GM19328 (cell line): ENCODE measurements around the gene PKD1L1.
"Not testable (repeated sequence)": the region's sequence is repeated elsewhere in the genome, so short reads cannot be mapped to it uniquely, and the experiment has no call there.

ENCODE experiments used
- ATAC-seq: cut with Tn5 transposase; IDR thresholded peaks from one replicate; pipeline ENCODE4 v1.9.1; 2021; ENCODE audit warnings: mild to moderate bottlenecking, moderate library complexity; ENCODE audit not compliant: unreplicated experiment

The PKD1L1 gene

DNA sequence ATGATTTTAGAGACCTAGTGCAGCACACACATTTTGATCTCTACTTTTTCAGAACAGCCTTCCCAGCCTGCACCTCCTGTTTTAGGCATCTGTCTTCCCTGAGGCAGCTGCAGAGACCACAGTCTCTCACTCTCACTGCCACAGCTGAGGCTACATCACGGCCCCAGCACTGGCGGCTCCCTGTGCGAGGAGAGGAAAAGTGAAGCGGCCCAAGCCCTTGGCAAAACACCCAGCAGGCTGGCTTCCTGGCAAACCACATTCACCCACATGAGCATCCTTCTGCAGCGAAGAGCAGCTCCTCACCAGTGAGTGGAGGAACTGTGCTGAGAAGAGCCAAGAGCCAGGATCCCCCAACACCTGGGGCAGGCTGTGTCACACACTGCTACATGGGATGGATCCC, 17.2 kb upstream of the PKD1L1 start:
- no peak for ATAC-seq

DNA sequence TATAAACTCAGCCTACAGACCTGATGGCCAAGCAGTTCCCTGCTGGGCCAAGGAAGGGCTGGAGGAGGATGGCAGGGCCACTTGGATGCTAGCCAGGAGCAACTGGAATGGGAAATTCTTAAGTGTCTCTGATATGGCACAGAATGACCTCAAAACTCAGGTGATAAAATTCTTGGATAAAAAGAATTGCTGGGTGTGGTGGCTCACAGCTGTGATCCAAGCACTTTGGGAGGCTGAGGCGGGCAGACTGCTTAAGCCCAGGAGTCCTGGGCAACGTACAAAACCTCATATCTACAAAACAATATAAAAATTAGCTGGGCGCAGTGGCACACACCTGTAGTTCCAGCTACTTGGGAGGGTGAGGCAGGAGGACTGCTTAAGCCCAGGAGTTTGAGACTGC, 14.0 kb upstream of the PKD1L1 start:
- ATAC-seq, result no peak

DNA sequence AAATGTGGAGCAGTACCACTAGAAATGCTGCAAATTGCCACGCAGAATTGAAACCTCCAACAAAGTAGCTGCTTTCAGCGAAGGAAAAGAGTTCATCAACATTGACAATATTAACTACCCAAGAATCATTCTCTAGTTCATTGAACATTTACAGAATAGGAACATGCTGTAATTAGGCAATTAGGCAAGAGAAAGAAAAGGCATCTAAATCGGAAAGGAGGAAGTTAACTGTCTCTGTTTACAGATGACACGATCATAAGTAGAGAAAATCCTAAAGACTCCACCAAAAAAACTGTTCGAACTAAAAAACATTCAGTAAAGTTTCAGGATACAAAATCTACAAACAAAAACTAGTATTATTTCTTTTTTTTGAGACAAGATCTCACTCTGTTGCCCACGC, 8.9 kb upstream of the PKD1L1 start:
- ATAC-seq, result no peak

DNA sequence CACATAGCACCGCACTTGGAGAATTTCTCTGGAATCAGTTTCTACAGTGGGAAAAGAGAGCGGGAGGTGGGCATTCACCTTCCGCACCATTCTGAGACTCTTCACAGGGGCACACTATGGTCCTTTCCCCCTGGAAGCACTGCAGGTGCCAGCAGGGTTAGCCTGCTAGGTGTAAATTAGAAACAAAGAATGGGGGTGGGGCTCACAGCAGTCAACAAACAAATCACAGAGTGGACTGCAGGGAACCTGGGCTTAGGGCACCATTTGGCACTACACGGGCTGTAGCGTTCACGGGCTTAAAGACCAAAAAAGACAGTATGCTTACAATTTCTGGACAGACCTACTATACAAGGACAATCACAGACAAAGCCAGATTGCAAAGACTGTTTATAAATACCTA, 8.0 kb upstream of the PKD1L1 start:
- no peak for ATAC-seq

DNA sequence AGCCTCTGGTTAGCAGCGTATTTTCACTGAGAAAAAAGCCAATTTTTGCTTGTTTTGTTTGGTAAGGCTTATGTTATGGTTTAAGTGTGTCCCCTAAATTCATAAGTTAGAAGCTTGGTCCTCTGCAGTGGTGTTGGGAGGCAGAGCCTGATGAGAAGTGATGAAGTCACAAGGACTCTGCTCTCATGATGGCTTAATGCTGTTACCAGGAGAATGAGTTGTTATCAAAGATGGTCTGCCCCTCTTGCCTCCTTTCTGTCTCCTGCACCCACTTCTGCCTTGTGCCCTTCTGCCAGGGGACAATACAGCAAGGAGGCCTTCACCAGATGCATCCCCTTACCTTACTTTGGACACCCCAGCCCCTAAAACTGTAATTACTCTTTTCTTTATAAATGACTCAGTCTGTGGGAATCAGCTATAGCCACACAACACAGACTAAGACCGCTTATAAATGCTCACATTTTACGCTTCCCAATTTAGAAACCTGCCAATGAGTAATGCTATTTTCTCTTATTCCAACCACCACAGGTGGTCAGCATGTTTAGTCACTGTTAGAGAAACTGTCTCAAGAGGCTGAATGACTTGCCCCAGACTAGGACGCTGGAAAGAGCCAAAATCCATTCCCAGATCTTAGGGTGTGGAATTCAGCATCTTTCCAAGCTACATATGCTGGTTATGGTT, 6.1 kb upstream of the PKD1L1 start:
- ATAC-seq, result no peak

DNA sequence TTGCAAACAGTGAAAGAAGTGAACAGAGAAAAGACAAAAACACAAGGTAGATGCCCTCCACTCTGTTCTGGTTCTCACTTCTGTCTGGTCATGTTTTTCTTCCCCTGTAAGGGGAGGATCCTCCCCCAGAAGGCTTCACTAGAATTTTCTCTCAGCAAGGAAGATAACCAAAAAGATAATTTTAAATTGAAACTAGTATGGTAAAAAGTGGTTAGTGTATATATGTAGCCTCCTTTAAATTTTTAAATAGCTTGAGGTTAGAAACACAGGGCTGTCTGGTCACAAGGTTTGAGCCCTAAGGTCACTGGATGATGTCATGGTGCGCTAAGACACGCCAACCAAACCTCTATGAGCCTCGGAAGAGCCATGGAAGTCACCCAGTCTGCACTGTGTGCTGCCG, 5.6 kb upstream of the PKD1L1 start:
- ATAC-seq, result no peak

DNA sequence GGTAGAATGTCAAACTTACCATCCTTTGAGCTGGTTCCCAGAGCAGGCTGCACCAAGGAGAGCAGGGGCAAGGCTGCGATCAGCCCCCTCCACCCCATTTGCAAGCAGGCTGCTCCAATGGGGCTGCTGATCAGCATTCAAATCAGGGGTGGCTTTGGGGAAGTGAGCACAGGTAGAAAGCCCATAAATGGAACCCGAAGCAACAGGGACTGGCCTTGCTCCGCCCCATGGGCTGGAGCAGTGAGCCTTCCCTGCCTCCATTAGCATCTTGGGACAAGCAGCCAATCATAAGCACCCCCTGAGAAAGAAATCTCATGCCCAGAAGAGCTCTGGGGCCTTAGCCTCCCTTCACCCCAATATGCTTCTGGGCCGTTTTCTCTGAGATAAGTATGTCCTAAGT, 4.0 kb upstream of the PKD1L1 start:
- no peak for ATAC-seq

DNA sequence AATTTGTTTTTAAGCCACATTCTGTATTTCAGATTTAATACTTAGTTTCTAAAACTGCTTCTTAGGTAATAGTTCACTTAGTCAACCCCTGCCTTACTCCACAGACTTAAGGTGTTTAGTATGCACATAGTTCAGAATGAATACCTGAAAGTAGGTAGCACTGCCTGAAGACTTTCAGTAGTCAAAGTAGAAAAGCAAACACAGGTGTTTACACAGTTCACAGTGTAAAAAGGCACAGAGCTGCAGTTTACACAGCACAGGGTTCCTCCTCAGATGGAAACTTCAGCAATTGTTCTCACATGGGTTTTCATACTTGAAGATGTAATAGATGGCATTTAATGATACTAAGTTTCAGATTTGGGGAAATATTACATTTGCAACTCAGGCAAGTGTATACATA, 3.1 kb upstream of the PKD1L1 start:
- ATAC-seq, result no peak

DNA sequence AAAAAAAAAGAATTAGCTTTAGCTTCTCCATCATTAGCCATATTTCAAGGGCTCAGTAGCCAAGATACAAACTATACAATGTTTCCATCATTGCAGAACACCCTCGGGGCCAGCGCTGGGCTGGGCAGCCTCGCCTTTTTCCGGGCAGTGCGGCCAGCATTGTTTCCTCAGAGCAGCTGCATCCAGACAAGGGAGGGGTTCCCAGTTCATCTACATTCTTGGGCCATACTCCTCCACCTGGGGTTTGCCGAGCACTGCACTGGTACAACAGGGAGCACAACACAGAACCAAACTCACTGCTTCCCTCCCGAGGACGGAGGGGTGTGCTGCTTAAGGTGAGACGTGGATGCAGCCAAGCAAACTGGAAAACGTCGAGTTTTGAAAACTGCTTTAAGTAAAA, 2.4 kb upstream of the PKD1L1 start:
- ATAC-seq, result no peak

DNA sequence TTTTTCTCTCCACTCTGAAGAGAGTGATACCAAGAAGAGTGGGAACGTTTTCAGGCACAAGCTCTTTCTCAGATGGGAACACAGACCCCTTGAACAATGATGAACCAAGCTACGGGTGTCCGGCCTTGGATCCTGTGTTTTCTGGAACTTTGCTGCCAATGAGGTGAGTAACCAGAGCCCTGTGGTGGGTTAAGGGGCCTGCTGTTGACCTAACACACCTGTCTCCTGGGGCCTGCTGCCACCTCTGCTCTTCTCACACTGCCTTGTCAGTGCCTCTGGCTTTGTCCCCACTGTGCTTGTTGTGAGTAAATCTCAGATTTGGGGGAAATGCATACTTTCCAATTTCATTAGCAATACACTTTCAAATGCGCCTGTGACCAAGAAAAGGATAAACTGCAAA, 1.4 kb upstream of the PKD1L1 start:
- no peak for ATAC-seq

DNA sequence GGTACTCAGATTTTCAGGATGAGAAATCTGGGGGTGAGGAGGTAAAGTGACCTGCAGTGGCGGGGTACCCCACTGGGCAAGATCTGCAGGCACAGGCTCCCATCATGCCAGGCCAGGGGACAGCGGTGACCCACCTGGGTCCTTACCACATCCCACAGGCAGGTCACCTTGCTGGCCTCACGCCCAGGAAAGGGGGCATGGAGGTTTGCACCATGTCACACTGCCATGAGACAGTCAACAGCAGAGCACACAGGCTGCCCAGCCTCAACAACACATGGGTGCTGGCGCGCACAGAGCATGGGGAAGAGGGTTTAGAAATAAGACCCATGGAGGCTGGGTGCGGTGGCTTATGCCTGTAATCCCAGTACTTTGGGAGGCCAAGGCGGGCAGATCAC, 914 bp downstream of the PKD1L1 start:
- ATAC-seq, result no peak

DNA sequence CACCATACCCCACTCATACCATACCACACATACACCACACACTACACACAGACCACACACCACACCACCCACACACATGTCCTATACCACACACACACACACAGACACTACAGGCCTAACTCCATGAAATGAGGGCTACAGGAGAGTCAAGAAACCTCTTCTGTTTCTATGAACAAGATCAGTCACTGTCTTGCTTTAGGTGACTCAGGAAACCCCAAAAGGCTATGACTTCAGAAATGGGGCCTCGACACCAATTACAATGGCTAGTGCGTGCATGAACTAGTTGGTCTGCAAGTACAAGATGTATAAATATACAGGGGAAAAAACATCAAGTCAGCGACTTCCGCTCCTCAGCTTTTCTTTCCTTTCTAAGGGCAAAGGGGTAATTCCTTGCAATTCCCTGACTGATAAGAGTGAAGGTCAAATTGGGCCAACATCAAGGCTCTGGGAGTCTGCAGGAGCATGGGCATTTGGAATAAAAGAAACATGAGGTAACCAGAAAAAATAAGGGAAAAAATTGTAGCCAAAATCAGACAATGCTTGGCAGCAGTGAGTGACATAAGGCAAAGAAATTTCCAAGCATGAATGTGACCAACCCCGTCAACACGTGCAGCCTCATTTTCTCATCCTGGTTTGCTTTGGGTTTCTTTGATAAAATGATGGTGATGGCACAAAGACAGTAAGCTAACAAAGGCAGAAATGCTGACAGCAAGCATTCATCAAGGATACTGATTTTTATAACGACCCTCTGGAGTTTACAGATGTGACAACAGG, 1.5 kb downstream of the PKD1L1 start:
- ATAC-seq, result no peak

DNA sequence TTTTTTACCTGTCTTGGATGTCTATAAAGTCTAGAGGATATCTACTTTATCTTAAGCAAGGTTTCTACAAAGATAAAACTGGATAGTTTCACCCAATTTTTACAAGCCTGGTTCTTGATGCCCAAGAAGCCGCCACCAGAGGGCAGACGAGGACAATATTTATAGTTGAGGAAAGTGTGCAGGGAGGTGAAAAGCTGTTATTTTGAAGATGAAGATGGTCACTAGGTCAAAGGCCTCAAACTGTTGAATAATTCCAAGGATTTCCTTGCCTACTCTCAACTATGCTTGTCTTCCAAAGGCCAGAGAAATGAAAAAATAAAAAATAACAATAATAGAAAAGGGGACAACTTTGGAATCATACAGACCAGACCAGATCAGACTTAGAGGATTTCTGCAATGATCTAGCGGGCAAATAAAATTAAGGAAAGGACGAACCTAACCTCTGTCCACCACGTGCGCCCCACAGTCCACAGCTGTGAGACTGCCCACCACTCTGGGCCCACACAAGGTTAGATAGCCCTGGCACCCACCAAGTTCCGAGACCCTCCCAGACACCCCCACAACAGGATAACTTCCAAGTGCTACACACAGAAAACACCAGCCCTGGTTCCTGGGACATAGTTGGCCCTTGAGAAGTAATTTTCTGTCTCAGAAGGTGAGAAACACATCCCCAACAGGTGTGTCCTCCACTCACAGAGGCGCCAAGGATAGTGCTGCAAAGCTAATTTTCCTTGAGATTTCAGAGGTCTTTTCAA, 2.8 kb downstream of the PKD1L1 start:
- no peak for ATAC-seq

DNA sequence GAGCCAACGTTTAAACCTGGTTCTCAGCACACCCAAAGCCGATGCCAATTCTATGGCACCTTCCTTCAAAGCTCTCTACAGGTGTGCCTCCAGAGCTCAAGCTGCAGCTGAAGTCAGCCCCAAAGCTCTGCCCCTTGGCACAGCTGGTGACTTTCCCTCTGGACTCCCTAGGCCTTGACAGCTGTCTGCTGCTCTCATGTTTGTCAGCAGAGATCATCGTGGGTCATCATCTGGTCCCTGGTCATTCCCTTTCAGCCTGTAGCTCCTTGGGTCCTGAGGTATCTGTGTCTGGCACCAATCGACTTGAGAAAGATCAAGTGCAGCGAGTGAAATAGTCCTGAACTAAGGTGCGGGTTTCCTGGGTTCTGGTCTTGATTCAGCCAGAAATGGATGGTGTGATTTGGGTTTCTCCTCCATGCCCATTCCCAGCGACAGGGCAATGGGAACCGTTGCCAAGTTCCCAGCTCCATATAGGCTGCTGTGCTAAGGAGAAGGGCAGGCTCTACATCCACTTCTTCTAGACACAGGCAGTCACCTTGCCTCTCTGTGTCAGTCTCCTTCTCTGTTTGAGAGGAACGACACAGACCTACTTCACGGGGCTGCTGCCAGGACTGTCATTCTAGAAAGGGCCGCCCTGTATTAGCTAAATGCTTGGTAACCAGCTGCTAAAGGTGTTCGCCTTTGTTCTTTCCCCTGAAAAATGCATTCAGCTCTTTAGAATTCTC, 3.6 kb downstream of the PKD1L1 start:
- no peak for ATAC-seq

DNA sequence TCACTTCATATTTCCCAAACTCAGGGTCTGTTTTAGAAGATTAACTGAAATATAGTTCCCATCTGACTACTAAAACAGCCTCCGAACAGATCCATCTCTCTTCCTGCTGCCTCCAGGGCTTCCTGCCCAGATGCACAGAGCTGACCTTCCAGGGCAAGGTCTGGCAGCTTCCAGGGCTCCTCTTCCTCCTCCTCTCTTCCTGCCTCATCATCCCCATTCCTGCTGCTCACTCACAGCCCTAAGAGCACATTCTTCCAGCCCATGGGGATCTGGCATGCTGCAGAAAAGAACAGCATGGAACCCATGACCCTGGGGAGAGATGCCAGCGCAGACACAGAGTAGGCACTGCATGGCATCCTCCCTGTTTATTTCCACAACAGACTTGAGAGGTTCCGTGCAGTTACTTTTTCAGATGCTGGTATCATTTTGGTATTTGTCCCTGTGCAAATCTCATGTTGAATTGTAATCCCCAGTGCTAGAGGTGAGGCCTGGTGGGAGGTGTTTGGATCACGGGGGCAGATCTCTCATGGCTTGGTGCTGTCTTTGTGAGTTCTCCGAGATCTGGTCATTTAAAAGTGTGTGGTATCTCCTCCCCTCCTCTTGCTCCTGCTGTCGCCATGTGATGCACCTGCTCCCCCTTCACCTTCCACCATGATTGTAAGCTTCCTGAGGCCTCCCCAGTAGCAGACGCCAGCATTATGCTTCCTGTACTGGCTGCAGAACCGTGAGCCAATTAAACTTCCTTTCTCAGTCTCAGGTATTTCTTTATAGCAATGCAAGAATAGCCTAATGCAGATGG, 4.4 kb downstream of the PKD1L1 start:
- no peak for ATAC-seq

DNA sequence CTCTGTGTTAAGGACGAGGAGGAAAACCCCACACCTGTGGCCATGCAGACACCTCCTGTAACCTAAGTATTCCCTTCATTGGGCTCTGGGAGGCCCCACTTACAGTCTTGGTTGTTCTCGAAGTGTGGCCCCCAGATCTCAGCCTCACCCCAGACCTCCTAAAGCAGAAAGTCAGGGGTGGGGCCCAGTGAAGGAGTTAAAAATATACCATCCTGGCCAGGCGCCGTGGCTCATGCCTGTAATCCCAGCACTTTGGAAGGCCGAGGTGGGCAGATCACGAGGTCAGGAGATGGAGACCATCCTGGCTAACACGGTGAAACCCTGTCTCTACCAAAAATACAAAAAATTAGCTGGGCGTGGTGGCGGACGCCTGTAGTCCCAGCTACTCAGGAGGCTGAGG, 5.6 kb downstream of the PKD1L1 start:
- ATAC-seq, result not testable (repeated sequence)

DNA sequence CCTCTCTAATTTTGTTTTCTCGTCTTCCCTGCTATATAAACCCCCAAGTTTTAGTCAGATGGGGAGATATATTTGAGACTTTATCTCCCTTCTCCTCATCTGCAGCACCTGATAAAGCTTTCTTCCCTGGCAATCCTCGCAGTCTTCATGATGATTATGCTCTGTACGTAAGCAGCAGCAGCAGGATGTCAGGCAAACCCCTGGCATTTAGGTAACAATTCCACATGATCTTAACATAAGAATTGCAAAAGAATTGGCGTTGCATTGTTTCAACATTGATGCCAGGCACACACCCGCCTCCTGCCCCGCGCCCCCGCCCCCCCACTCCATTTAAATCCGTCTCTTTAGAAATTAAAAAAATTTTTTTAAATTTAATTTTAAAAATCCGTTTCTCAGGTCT, 6.1 kb downstream of the PKD1L1 start:
- no peak for ATAC-seq

DNA sequence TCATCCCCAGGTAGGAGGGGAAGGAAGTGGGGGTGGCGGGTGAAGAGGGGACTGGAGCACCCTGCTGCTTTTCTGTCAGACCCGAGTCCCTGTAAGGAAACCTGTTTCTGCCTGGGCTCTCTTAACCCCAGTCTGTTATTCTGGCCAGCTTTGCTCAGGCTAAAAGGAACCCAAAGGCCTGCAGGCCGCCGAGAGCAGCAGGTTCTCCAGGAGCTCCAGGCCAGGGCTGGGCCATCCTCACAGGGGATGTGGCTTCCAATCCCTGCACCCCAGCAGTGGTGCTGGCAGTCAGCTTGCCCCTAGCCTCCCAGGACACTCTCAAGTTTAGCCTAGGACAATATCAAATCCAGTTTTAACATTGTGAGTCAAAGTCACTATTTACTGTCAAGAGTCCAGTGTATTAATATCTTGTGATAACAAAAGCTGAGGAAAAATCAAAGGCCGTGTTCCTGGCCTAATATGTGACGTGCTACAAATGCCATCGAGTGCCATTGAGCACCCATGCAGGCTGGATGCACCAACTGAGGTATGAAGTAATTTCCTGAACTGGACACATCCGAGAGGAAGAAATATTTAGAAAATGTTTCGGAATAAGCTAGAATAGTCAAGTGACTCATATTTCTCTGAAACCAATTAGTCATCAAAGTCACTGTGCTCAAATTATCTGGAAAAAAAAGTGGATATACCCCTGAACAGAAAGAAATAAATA, 7.0 kb downstream of the PKD1L1 start:
- ATAC-seq, result no peak

DNA sequence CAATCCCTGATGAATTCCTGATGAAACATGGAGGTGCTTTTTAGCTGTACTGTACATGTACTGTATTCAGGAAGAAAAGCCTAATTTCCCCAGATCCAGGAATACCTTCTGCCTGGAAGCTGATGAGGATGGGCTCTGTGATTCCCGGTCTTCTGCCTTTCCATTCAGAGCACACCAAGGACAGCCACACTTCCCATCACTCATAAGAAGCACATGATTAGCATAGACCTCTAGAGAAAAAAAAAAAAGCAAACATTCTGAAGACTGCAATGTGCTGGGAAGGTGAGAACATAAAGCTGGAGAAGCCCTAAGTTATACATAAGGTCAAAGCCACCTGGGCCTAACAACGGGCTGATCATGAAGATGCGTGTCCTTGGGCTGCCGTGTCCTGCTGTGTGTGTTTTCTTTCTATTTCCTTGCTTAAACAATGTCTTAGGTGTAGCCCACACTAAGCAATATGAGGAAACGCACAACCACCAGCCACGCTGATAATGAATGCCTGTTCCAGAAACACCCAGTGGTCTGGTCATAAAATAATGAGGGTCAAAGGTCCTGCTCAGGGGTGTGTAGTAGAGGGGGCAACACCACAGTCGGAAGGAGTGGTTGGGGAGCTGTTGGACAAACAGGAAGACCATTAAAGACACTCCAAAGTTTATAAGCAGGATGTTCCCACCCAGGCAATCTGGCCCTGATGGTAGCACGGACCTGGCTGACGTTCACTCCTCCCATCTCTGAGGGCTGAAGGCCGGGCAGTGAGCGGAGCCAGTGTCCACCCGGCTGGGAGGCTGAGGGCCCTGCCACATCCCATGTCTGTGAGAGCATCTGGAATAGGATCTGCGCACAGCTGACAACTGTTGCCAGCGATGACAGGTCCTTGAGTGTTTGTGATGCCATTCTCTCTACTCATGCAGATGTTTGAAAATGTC, 7.9 kb downstream of the PKD1L1 start:
- no peak for ATAC-seq
